Fibroblast of lung (primary cell): ENCODE results near the gene PSG3.
"Not testable (repeated sequence)": the region's sequence is repeated elsewhere in the genome, so short reads cannot be mapped to it uniquely, and the experiment has no call there.

Experiments
- CTCF ChIP-seq, 2 donors: IDR thresholded peaks in 1 of 2; conservative IDR thresholded peaks in 1 of 2; 1 replicate in 1 of 2; 2 replicates in 1 of 2; pipeline ENCODE4 v1.5.1; 2011 to 2012; ENCODE audit warnings: low read length in 2 of 2, control low read depth in 1 of 2, inconsistent platforms in 1 of 2, low read depth in 1 of 2, mild to moderate bottlenecking in 1 of 2
- EZH2 ChIP-seq: IDR thresholded peaks from 2 replicates; pipeline ENCODE4 v1.5.1; 2012; ENCODE audit warnings: low read length, control low read depth, mild to moderate bottlenecking; ENCODE audit errors: missing control alignments

GRCh38 chr19:42710986-42711385 lies 29.3 kb downstream of the PSG3 start:
- not testable (repeated sequence) for TF ChIP-seq CTCF (conservative IDR thresholded peaks at IDR 0.05 in 1 of 2, IDR thresholded peaks at IDR 0.05 in 1 of 2; ENCODE audit: low read depth in 1 of 2, low read length in 2 of 2); EZH2
